Stimulated activated CD8-positive, alpha-beta memory T cell treated with anti-CD3 and anti-CD28 coated beads, Interleukin-15, amount 100 ng/mL, for 4 hours (primary cell): ENCODE results near the gene ZNF620.
"Not testable (repeated sequence)": the region's sequence is repeated elsewhere in the genome, so short reads cannot be mapped to it uniquely, and the experiment has no call there.

Experiments
- DNase-seq, 2 donors: peaks; one replicate each; pipeline ENCODE4 v3.0.0-alpha.2; 2020; ENCODE audit warnings: low read depth in 2 of 2

ZNF620 gene

GRCh38 chr3:40502034-40502433 lies 3.8 kb upstream of the ZNF620 start:
- no peak for DNase-seq

DNA sequence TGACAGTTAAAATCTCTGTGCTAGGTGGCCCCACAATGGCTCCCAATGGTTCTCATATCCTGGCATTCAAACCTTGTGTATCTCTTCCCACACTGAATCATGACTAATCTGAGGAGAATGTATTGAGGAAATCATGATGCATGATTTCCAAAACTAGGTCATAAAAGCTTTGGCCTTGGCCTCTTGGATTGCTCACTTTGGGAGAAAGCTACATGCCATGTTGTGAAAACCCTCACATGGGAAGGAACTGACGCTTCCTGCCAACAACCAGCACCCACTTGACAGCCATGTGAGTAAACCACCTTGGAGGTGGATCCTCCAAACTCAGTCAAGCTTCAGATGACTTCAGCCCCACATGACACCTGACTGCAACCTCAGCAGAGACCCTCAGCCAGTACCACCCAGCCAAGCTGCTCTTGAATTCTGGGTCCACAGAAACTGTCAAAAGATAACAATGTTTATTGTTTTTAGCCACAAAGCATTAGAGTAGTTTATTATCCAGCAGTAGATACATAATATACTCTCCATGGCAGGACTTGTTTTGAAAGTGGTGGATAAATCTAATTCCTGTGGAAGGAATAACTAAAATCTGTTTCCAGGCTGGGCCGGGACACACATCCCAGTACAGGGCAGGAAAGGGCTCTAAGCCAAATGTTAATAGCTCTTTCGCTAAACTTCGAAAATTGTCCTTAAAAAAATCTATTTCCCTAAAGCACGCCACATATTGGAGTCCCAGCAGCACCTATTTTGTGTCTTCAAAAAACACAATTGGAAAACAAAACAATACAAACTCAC lies 1.0 kb upstream of the ZNF620 start:
- no peak for DNase-seq

DNA sequence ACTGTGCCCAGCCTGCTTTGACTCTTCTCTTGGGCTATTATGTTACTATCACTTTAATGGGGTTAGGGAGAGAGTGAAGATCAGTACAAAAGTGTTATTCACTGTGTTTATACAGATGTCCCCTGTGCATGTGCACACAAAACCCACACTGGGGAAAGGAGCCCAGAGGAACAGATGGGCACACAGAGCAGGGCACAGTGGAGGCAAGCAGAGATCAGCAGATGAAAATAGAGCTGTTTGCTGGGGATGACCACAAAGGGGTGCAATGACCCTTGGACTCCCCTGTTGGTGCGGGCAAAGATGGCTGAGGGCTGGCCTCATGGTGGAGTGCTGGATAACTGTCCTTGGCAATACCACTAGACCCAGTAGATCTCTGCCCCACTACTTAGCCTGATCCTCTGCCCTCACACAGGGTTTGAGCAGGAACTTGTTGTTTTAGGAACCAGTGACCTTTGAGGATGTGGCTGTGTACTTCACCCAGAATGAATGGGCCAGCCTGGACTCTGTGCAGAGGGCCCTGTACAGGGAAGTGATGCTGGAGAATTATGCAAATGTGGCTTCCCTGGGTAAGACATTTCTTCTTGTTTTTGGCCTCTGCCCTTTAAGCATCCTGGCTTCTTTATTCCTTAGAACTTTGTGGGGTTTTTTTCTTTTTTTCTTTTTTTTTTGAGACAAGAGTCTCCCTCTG lies 5.3 kb downstream of the ZNF620 start:
- no peak for DNase-seq

DNA sequence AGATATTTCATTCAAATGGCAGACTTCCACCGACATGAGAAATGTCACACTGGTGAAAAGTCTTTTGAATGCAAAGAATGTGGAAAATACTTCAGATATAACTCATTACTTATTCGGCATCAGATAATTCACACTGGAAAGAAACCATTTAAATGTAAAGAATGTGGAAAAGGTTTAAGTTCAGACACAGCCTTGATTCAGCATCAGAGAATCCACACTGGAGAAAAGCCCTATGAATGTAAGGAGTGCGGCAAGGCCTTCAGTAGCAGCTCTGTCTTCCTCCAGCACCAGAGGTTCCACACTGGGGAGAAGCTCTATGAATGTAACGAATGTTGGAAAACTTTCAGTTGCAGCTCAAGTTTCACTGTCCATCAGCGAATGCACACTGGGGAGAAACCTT lies 10.4 kb downstream of the ZNF620 start:
- no peak for DNase-seq

- no peak for DNase-seq
These were observed 12.2 kb downstream of the ZNF620 start for GRCh38 chr3:40518067-40518466.

DNA sequence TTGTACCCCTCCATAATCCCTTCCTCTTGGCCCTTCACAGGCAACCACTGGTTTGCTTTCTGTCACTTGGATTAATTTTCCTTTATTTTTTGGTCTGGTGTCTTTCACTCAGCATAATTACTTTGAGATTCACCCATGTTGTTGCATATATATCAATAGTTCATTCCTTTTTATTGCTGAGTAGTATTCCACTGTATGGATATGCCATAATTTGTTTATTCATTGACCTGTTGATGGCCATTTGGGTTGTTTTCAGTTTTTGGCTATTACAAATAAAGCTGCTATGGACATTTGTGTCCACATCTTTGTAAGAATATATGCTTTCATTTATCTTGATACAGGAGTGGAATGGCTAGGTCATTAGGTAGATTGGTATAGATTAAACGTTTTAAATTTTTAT lies 13.0 kb downstream of the ZNF620 start:
- DNase-seq, result no peak

DNA sequence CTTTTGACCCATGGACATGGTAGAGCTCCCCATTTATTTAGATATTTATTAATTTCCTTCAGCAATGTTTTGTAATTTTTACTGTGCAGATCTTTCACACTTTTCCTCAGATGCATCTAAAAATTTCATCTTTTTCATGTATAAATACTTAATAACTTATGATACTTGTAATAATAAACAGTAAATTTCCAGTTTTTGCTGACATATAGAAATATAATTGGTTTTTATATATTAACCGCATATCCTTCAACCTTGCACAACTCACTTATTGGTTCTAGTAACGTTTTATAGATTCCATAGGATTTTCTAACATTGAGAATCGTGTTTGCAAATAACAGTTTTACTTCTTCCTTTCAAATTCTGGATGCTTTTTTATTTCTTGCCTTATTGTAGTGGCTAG lies 15.4 kb downstream of the ZNF620 start:
- no peak for DNase-seq

DNA sequence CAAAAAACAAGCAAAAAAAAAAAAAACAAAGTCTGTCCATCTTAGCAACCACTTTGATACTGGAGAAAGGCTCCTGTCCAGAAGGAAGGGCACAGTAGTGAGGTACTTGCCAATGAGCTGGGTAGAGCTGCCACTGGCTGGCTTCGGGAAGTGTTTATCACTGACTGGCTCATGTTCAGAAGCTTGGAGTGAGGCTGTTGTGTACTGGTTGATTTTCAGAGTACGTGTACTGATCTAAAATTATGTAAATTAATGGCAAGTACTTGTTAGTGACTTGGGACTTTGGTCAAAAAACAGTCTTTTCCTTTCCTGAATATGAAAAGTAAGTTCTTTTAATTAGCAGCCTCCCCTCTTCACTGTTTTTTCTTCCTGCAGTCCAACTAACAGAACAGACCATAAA lies 17.9 kb downstream of the ZNF620 start:
- no peak for DNase-seq

DNA sequence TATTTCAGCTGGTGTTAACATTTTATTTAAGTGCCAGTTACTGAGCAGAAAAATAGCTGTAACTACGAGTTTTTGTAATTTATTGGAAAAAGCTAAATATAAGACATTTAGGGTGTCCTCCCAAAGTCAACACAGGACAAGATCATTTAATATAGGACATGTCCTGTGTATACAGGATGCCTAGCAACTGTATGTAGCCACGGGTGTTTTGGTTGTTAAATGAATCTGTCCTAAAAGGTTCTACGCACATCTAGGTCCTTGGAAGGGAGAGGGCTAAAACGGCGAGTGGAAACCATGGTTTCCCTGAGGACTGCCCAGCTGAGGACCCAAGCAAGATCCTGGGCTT lies 18.4 kb downstream of the ZNF620 start:
- no peak for DNase-seq

DNA sequence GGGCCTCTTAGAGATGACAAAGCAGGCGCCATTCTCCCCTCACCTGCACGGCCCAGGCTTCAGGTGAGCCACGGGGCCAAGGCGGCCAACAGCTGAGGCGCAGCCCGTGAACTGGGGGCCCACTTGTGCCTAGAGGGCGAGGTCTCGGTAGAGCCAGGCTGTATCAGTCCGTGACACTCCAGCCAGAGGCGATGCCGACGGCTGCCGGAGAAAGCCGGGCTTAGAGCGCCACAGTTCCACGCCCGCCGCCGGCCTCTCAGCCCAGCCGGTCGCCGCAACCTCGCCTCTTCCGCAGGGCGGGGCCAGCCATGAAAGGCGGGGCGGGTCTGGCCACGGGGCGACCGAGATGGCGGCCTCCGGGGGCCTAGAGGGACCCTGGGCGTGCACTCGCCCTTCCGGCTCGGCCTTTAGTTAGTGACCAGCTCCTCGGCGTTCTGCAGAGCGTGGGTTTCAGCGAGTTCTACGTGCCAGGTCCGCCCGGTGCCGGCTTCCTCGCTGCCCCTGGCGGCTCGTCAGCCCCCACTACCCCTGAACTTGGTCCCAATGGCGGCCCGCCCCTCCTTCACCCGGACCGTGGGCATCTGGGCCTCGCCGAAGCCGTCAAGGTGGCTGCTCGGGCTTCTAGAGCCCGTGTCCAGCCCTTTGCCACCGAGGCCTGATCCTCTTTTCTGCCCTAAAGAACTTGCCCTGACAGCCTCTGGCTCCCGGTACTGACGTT lies 18.9 kb downstream of the ZNF620 start, which contains the start of gene ZNF621:
TSS of gene ZNF621 (plus strand) at position 393 of the 718 bp plus-strand sequence. CDS start 881 bp downstream, outside the sequence.
- peak; percentile 69 to 72 for DNase-seq

DNA sequence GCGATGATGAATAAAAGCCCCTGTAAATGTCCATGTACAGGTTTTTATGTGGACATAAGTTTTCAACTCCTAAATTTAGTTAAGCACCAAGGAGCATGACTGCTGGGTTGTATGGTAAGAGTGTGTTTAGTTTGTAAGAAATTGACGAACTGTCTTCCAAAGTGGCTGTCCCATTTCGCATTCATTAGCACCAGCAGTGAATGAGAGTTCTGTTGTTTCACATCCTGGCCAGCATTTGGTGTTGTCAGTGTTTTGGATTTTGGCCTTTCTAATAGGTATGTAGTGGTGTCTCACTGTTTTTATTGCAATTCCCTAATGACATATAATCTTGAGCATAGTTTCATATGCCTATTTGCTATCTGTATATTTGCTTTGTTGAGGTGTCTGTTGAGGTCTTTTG lies 22.6 kb downstream of the ZNF620 start:
- DNase-seq, result no peak

DNA sequence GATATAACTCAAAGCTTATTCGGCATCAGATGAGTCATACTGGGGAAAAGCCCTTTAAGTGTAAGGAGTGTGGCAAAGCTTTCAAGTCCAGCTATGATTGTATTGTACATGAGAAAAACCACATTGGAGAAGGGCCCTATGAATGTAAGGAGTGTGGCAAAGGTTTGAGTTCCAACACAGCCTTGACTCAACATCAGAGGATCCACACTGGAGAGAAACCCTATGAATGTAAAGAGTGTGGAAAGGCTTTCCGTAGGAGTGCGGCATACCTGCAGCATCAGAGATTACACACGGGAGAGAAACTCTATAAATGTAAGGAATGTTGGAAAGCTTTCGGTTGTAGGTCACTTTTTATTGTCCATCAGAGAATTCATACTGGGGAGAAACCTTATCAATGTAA lies 26.4 kb downstream of the ZNF620 start:
- DNase-seq, result no peak

DNA sequence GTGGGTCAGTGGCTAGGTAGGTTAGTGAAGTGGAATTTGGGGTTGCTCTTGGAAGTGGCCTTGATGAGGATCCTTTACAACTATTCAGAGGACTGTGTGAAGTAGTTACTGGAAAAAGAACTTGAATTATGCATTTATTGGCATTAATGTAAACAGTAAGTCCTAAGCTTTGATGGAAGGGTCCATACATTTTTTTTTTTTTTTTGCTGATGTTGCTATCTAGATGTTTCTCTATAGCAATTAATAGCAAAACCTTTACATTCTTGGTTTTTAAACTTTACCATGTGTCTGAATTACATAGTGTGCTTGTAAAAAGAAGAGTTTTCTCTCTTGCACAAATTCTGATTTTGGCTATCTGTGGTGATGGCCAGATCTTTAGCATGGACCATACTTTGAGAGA lies 28.4 kb downstream of the ZNF620 start:
- no peak for DNase-seq

GRCh38 chr3:40546816-40547215 lies 41.0 kb downstream of the ZNF620 start:
- DNase-seq, result no peak

GRCh38 chr3:40550167-40550566 lies 44.3 kb downstream of the ZNF620 start:
- DNase-seq, result no peak

- DNase-seq, result no peak
These were observed 51.8 kb downstream of the ZNF620 start for GRCh38 chr3:40557575-40558161.

GRCh38 chr3:40562482-40562881 lies 56.6 kb downstream of the ZNF620 start:
- not testable (repeated sequence) for DNase-seq

DNA sequence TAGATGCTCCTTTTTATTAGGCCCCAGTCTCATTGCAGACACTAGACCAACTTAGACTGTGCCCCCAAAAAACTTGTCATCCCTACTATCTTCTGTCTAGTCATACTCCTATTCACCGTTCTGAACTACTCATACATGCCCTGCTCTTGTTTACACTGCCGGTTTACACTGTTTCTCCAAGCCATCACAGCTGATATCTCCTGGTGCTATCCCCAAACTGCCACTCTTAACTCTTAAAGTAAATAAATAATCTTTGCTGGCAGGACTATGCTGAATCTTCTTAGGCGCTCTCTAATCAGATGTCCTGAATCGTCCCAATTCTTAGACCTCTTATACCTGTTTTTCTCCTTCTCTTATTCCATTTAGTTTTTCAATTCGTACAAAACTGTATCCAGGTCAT lies 59.8 kb downstream of the ZNF620 start:
- not testable (repeated sequence) for DNase-seq

DNA sequence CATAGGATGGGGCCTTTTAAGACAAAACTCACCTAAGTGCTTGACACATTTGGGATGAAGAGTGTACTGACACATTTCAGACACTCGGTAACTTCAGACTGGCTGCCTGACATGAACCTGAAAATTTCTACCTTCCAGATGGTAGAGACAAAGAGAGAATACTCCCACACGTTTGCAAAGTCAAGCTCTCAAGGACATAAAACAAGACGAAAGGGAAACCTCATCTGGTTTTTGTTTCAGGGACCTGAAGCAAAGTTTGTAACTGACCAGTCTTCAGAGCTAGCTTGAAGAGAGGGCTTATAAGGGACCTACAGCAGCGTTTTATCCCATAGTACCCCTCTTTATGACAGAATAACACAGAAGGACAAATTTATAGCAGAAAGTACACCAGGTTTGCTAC lies 60.9 kb downstream of the ZNF620 start:
- DNase-seq, result no peak
